HG02610 (cell line): ENCODE results near the gene AP5B1.

Experiments
- ATAC-seq: cut with Tn5 transposase; IDR thresholded peaks from one replicate; pipeline ENCODE4 v1.9.1; 2021; ENCODE audit warnings: mild to moderate bottlenecking, moderate library complexity; ENCODE audit not compliant: unreplicated experiment

The AP5B1 gene, protein sequence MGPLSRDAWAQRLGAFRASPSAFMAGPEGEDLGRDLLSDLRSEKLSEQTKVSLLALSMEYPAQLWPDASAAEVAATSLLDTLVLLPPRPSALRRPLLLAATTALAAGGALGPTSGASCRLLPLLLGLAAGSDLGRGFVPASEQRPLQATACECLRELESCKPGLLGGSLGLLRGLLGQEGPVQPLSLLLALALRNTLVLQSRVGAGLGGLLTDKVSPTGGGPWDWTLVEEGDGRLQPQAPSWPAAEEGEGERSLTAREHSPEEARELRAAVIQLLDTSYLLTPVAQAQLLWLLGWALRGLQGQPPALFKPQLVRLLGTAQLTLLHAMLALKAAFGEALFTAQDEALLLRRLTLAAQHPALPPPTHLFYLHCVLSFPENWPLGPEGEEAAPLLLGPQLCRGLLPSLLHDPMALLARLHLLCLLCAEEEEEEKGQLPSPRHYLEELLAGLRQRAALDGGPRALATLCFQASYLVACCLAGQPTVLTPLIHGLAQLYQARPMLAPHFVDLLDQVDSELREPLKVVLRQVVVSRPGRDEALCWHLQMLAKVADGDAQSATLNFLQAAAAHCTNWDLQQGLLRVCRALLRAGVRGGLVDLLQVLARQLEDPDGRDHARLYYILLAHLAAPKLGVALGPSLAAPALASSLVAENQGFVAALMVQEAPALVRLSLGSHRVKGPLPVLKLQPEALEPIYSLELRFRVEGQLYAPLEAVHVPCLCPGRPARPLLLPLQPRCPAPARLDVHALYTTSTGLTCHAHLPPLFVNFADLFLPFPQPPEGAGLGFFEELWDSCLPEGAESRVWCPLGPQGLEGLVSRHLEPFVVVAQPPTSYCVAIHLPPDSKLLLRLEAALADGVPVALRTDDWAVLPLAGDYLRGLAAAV

DNA sequence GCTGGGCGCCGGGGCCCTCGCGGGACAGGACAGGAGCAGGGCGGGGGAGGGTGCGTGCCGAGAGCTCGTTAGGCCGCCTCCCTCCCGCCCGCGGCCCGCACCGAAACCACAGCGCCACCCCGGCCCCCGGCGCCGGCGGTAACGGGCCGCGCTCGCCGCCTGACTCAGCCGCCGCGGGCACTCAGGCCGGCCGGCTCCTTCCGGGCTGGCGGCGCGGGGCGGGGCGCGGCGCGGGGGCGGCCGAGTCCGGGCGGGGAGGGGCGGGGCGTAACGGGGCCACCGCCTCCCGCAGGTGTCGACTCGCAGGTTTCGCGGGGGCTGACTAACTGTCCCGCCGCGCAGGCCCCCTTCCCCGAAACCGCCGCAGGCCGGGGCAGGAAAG lies at the start of gene AP5B1:
Gene AP5B1, minus strand, starts transcription at position 207 of the 382 bp plus-strand sequence. CDS start 385 bp downstream, outside the sequence.
- ATAC-seq, result peak; percentile 58

DNA sequence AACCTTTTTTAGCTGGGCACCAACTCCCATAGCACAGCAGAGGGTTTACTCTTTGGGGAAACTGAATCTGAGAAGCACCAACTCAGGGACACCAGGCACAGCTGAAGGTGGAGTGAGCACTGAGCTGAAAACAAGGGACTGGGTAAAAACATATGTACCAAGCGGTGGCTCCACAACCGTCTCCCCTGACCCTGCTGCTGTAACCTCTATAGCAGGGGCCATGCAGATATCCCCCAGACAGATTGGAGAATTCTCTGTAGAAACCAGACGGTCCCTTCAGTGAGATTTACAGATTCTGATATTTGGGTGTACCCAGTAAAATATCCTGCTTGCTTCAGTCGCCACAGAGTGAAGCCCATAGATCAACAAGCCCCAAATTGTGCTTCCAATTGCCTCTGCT lies 48.7 kb upstream of the AP5B1 start:
- no peak for ATAC-seq

DNA sequence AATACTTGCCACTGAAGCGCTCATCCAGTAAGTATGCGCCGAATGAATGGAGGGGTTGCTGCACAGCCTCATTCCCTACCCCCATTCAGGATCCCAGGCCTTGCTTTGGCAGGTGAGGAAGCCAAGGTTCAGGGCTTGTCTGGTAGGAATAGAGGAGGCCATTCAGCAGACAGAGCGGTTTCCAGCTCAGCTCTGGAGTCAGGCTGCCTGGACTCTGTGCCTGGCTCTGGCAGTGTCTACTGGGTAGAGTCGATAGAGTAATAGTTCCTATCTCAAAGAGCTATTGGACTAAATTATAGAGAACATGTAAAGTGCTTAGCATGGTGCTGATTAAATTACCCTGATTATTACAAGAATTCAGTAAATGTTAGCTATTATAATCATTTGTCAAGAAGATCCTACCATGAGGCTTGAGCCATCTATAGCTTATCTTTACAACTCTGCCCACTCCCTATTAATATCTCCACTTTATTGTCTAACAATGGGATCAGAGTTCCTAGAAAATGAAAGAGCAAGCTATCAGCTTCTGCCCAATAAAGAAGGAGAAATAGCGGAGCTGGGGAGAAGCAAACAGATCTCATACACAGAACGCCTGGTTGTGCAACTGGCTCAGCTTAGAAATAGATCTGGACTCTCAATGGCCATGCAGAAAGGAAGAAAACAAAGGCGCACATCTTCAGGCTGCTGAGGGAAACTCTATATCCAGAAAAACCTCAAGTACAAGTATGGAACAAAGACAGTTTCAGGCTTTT lies 46.4 kb upstream of the AP5B1 start:
- no peak for ATAC-seq

DNA sequence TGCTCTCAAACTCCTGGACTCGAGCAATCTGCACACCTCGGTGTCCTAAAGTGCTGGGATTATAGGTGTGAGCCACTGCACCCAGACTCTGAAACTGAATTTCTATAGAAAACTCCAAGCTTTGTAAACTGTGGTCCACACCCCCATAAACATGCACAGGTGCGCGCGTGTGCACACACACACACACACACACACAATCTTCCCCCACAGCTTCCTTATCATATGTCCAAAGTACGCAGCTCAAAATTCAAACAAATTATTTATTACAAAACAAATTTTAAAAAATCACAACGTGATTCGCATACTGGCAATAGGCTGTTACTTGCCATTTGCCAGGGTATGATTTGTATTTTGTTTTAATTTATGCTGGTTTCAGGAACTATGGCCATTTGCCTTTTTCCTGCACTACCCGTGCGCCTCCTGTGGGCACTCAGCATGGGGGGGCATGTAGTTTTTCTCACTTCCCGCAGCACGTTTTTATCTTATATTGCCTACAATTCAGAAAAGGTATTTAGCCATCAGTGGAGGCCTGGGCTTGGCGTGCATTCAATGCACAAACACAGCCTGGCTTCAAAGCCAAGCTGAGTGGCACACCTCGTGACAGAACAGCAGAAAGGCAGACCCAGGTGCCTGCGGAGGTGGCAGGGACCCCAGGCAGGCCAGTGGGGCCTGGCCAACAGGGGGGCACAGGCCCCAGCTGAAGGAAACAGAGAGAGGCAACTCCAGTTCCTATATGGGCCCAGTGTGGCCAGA lies 42.2 kb upstream of the AP5B1 start:
- no peak for ATAC-seq

DNA sequence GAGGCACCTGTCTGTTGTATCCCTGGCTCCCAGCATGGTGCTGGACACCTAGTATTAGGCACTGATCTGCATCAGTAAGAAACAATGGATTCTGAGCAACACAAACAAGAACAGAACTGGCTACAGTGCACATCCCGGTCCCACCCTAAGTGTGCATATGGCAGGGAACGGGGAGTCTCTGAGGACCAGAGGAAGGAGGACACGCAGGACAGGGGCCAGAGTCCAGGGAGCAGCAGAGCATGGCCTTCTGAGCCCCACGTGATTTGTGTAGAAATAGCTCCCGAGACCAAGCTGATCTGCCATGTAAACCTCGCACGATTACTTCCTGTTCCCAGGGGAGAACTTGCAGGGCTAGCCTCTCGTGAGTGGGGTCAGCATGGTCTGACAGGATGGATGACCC lies 40.3 kb upstream of the AP5B1 start:
- no peak for ATAC-seq

DNA sequence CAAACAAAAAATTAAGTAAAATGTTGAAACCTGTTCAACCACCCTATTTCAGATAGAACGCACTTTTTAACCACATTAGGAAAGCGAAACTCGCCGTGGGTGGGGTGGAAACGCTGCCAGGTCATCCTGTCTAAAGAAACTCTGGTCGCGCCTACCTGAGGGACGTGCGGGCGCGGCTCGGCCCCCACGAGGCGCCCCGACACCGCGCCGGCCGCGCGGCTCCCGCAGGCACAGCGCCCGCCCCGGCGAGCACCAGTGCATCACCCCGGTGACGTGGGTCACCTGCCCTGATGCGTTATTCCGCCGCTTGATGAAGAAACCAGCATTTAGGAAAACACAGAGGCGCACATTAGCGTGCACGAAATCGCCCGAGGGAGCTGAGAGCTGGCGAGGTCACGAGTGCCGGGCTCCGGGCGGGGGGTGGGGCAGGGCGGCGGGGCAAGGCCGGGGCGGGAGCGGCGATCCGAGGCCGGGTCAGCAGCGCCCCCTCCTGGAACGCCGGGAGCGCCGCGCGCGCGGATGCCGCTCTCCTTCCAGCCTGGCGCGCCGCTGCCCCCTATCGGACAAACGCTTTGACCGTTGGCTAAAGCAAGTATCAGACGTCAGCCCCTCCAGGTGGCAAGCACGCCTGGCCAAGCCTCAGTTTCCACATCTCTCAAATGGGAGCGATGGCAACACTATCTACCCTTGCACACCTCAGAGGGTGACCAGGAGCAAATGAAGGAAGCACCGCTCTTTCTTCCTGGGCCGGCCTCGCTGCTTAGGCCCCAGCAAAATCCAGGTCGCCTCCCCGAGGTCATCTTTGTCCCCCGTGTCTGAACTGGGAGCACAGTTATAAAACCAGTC lies 37.3 kb upstream of the AP5B1 start:
- peak; percentile 69 for ATAC-seq

DNA sequence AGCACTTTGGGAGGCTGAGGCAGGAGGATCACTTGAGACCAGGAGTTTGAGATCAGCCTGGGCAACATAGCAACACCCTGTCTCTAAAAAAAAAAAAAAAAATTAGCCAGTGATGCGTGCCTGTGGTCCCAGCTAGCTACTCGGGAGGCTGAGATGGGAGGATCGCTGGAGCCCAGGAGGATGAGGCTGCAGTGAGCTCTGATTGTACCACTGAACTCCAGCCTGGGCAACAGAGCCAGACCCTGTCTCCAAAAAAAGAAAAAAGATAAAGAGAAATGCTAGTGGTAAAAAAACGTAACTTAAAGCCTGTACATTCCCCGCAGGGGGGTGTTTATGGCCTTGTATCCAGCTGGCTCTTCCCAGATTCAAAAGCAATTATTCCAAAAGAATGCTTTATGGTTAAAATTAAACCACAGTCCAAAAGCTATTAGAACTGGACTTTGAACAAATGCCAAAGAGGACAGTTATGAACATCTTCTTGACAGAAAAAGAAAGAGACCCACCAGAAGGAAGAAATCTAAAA lies 36.6 kb upstream of the AP5B1 start:
- ATAC-seq, result no peak

DNA sequence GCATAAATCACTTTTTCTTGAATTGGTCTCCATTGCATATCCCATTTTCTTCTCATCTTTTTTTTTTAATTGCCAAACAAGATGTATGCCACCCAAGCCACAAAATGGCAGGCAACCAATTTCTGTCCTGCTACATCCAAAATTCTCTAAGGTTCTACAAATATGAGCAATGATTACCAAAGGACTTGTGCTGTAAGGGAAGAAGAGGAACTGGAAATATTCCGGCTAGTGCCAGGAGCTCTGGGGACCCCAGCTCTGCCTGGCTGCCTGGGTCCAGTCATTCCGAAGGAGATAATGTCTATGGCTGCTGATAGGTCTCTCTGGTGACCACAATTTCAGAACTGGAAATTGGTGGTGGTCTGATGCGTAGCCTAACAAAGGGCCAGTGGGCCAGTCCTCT lies 35.9 kb upstream of the AP5B1 start:
- no peak for ATAC-seq

DNA sequence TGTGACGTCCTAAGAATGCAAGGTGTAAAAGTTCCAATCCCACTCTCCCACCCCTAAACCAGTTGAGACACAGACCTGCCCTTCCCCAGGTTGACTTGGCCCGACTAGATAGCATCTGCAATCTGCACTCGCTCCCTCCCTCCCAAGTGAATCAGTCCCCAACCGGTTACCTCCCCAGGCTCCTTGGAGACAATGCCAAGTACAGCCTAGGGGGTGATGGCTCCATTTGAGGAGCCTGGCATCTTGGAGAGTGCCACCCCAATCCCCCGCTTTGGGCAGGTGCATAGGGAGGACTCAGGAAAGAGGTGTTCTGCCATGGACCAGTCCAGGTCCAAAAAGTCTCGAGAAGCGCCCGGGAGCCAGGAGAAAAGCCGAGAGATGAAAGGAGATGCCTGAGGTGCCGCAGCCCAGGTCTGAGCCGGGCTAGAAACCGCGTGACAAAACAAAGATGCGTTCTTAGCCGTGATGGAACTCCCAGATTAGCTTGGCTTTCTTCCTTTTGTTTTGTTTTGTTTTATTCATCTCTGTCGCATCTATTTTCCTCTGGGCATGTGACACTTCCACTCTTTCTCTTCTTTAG lies 34.3 kb upstream of the AP5B1 start:
- no peak for ATAC-seq

DNA sequence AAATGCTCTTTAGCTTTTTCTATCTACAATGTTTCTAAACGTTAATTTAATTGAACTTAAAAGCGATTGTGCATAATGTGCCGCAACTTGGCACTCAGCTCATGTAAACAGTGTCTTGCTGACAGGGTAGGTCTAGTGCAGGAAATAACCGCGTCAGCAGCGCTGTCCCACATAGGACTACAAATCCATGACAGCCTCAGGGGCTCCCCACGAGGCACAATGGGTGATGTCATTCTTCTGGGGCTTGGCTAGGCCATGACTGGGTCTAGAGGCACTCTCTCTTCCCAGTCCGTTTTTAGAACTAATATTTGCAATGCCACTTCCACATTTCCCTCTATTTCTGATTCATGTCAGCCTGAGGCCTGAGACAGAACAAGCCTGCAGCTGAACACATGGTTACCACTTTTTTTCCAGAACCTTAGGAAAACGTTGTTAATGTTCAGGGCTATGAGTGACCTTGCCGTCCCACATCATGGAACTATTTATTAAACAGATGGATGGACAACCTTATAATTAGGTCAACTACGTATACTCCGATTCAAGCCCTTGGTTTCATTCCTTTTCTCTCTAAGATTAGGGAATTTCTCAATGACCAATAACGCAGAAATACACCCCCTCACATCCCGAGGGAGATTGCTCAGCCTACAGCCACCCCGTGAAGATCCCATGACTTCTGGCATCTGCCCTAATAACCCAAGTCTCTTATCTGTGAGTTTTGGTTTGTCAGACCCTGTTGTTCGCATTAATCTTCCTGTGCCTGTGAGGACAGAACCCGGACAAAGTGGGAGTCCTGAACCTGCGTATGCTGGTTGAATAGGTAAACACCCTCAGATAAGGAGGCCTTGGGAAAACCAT lies 33.6 kb upstream of the AP5B1 start:
- ATAC-seq, result no peak

DNA sequence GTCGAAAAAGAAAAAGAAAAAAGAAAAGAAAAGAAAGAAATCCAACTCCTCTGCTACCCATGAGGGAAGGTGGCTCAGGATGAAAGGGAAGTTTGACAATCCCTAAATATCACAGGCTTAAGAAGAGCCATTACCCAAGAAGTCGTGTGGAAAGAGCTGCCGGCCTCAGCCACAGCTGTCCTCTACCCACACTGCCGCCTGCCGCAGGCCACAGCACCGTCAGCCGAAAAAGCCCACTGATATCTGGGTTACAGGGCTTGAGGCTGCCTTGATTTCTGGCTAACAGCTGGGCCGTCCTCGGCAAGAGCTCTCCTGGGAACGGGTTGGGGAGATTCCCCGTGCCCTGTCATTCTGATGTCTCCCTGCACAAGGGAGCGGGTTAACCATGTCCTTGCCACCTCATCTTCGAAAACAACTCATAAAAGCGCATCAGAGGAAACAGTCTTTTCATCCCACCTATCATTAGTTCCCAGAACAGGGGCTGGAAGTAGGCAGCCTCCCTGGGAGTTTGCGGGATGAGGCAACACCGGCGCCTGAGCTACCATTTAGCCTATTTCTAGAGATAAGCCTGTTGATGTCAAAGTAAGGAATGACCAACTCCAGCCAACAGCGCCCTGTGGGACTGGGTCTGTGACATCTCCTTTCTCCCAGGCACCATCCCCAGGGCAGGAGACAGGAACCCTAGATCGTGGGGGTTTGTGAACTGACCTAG lies 31.1 kb upstream of the AP5B1 start:
- ATAC-seq, result no peak

DNA sequence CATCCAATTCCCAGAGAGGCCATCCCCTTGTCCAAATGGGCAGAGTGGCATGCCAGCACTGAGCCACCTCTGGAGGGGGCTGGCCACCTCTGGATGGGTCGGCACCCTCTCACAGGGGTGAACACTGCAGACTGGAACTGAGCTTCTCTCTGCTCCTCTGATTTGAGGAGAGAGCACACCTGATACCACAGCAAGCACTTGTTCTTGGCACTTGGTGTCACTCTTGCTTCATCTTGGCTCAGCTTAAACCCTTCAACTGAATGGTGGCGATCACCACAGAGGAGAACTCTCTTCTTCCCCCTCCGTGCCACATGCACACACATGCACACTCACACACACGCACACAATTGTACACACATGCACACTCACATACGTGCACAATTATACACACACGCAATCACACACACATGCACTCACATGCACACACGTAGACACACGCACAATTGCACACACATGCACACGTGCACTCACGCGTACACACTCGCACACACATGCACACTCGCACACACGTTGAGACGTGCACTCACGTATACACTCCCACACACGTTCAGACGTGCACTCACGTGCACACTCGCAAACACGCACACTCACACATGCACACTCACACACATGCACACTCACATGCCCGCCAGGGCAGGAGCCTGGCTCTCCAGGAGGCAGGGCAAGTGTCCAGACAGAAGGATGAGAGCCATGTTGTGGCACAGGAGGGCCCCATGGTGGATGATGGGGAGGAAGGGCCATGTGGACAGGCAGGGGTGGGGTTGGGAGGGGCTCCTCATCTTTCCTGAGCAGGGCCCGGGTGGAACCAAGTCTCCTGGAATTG lies 29.5 kb upstream of the AP5B1 start:
- no peak for ATAC-seq

DNA sequence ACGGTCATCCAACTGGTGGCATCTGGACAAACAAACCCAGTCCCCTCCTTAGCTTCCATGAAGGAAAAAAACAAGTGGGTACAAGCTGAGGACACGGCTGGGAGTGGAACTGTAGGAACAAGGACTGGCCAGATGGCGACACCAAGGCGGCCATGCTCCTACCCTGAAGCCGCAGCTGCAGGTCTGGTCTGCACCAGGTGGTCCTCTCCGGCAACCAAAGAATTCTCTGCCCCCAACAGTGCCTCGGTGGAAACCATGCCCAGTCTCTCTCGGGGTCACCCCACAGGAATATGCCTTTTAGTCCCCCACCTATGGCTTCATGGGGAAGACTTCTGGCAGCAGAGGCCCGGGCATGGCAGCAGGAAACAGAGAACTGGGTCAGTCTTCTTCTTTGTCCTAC lies 28.7 kb upstream of the AP5B1 start:
- no peak for ATAC-seq

DNA sequence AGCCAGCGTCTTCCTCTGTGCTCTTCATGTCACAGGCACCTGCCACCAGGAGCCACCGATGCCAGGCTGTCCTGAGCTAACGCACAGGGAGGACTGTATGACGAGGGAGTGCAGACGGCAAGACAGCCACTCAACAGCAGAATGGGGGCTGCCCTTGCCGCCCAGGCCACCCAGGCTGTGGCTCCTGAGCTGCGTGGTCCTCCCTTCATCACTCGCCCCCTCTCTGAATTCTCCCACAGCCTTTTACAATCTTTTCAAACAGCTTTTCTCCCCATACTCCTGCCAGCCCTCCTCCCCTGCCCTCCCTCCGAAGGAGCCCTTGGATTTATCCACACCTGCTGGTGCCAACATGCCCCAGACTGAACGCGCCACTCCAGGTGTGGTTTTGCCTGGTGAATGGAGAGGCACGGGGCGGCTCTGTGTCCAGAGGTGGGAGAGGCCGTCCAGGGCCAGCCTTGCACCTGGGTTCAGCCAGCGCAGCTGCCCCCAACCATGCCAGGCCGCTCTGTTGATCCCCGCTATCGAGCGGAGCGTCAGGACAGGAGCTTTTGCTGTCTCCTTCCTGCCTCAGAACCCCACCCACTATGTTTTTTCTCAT lies 28.1 kb upstream of the AP5B1 start:
- ATAC-seq, result no peak

DNA sequence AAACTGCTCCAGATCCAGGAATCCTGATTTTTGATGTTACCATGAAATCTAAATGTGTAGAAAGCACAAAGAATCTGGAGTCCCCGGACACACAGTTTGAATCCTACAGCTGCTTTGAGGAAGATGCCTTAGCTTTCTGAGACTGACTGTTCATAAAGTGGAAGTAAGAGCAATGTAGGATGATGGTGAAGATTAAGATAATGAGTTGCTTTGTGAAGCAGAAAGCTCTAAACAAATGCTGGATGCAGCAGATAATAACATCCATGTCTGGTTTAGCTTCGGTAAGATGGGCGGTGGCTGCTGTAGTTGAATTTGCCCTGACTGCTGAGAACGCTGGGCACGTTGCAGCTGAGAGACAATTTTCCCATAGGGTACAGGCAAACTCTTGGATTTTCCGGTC lies 26.2 kb upstream of the AP5B1 start:
- no peak for ATAC-seq

DNA sequence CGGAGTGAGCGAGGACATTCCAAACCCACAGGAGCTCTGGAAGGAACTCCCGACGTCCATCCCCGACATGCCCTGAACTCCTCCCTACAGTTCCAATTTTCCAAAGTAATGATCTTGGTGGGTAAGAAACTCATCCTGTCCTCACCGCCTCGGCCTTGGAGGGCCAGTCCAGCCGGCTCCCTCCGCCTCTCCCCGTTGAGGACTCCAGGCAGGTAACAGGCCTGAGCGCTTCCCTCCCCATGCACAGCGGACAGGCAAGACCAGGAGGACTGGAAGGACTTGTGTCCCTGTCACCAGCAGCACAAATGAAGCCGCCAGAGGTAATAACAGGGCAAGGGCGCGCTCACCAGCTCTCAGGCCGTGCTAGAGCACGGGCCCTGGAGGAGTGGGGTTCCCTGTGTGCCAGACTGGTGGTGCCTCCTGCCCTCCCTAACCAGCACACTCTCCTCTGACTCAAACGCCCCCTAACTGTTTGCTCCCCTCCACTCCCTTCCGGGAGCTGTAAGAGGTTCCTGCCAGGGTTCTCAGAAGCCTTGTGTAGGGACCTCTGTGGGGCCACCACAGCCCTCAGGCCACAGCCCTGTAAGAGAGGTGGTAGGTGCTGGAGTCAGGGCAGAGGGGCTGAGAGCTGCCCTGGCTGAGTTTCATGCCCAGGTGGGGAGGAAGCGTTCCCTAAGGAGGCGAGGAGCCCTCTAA lies 23.2 kb upstream of the AP5B1 start:
- no peak for ATAC-seq
